Measurements from ENCODE around the gene ADORA2A.
A peak's percentile ranks its signal among the peaks of the same experiment; 100 is the strongest.

The ADORA2A gene

DNA sequence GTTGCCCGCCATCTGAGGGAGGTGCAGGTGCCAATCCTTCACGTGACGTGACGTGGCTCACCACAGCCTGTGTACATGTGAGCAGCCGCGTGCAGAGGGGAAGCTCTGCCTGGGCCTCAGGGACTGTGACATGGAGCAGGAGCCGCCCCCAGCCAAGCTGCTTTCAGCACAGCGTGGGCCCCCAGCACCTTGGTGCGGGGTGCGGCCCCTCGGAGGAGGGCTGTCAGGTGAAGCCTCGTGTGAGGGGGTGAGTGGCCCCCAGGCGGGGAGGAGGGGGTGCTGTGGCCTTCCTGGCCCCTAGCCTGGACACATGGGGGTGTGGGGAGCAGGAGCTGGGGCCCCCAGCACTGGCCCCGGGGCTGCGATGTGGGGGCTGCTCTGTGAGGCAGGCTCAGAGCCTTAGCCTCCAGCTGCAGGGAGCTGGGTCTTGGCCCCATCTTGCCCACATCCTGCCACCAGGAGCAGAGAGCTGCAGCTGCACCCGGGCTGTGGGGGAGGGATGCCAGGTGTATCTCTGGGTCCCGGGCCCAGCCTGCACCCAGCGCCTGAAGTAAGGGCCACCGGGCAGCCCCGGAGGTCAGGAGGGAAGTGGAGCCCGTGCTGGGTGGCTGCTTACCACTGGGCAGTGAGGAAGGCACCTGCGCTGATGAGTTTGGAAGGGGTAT lies at the start of gene ADORA2A:
TSS of gene ADORA2A (plus strand) at position 100 of the 665 bp plus-strand sequence. CDS start 5,806 bp downstream, outside the sequence.
- DNase-seq (ENCODE audit: low spot score) = no peak

DNA sequence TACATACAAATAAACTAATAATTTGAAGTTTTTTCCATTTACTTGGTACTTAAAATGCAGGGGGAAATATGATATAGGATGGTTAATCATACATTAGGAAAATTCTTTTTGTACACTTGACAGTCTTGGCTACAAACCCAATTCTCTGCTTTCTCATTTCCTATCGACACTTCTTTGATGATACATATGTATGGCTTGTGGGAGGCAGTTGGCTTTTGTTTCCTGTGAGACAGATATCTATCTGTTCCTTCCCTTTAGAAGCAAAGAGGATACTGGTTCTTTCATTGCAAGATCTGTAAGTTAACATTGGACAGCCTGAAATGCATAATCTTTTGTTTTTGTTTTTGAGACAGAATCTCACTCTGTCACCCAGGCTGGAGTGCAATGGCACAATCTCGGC lies 47.9 kb upstream of the ADORA2A start:
- DNase-seq (ENCODE audit: low spot score) = no peak

- no peak for DNase-seq (ENCODE audit: low spot score)
Measured at GRCh38 chr22:24380220-24380904, 47.0 kb upstream of the ADORA2A start.

DNA sequence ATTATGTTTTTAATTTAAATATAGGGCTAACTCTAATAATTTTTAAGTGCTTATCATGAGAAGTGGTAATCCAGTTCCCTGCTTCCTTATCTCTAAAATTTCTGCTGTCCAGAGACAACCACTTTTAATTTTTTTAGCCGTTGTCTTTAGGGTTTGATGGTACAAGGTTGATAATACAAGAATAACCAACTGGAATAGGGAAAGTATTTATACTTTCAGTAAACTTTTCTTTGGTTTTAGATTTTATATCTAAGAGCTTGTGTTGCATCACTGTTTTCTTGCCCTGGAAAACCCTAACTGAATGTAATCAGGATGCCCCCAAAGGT lies 46.5 kb upstream of the ADORA2A start:
- no peak for DNase-seq (ENCODE audit: low spot score)

DNA sequence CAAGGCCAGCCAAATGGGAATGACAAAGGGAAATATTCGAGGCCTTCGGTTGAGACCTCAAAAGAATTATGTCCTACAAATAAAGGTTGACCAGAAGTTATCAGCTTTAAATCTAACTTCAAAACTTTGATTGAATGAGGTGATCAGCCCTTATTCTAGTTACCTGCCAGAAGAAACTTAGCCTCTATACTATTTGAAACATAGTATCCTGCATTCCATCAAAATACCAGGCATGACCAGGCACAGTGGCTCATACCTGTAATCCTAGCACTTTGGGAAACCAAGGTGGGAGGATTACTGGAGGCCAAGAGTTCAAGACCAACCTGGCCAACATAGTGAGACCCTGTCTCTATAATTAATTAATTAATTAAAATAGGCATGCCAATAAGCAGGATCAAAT lies 44.3 kb upstream of the ADORA2A start:
- DNase-seq (ENCODE audit: low spot score) = no peak

DNA sequence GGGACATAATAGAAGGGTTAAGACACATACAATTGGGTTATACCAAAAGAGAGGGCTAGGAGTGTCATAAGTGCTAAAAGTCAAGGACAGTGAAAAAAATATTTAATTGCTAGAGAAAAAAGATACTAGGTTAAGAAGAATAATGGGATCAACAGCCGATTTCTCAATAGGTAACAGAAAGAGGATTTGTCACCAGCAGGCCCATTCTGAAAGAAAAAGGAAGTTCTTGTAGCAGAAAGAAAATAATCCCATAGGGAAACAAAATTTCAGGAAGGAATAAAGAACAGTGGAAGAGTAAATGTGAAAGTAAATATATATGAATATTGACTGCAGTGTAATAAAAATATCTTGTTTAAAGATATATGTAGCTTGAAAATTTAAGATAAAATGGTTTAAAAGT lies 43.3 kb upstream of the ADORA2A start:
- DNase-seq (ENCODE audit: low spot score) = no peak

DNA sequence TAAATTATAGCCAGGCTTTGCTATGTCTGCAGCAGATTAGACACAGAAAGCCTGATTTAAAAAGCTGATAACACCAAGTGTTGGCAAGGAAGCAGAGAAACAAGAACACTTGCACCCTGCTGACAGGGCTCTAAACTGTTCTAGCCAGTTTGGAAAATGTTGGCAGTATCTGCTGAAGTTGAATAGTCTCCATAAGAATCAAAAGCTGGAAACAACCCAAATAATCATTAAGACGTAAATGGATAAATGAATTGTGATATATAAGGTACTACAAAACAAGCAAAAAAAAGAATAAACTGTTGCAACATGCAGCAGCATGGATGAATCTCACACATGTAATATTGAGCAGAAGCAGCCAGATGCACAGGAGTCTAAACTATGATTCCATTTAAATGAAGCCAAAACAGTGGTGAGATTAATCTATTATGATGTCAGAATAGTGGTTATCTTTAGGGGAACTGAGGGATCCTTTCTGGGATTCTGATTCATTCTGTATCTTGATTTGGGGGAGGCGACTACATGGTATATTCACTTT lies 40.4 kb upstream of the ADORA2A start:
- DNase-seq (ENCODE audit: low spot score) = no peak

DNA sequence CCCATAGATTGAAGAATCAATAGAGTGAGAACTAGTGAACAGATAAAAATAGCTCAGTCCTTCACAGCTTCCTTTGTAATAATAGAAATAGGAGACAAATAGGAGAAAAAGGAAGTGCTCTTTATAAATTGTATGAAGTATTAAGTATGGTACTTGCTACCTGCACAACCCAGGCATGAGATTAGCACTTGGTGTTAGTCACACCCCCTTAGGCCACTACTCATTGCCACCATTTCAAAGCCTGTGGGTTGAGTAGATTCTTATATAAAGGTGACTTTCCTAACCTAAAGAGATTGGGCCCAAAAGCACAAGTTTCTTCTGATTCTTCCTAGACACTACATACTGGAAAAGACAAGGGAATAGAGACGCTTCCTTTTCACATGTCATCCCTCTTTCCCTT lies 37.7 kb upstream of the ADORA2A start:
- no peak for DNase-seq (ENCODE audit: low spot score)

- DNase-seq (ENCODE audit: low spot score) = no peak
Measured at GRCh38 chr22:24390156-24390555, 37.2 kb upstream of the ADORA2A start.

GRCh38 chr22:24390576-24390975 lies 36.8 kb upstream of the ADORA2A start:
- DNase-seq (ENCODE audit: low spot score) = no peak

DNA sequence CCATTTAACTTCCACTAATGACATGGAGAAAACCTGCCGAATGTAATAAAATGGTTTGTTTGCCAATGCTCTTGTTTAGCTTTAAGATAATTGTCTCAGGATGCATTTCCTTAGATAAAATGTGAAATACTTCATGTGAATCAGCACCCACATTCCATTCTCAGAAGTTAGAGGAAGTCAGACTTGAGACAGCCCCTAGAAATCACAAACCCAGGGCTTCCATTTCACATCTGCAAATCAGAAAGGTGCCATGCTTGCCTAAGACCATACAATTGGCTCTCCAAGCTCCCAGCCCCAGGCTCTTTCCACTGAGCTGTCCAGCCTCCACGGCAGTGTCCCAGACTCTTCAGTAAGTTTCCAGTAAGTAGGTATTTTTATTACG lies 35.6 kb upstream of the ADORA2A start:
- DNase-seq (ENCODE audit: low spot score) = no peak

DNA sequence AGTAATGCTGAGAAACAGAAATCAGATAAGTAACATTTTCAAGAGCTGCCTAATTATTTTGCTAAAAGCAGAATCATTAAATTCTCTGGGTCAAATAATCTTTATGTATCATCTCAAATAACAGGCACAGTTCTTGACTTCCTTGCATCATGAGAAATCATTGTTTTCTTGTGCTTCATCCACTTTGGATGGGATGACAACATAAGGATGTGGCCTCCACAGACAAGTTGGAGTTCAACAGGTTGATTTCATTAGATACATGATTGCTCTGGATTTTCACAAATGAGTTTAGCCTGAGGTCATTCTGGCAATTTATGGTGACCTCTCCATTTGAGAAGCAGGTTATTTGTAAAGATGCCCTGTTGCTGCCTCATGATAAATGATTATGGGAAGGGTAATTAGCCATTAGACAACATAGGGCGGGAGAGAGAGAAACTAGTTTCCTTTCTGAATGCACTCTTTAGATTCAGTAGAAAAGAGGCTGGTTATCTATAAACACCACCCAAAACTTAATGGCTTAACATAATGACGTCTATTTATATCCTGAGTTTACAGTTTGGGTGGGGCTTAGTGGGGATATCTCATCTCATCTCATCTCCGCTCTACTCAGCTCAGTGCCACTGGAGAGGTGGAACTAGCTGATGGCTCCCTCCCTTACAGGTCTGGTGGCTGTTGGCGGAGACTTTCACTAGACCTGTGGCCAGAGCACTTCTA lies 35.0 kb upstream of the ADORA2A start:
- no peak for DNase-seq (ENCODE audit: low spot score)

GRCh38 chr22:24393012-24393559 lies 34.3 kb upstream of the ADORA2A start:
- DNase-seq (ENCODE audit: low spot score) = no peak

GRCh38 chr22:24393848-24394247 lies 33.6 kb upstream of the ADORA2A start:
- DNase-seq (ENCODE audit: low spot score) = no peak

DNA sequence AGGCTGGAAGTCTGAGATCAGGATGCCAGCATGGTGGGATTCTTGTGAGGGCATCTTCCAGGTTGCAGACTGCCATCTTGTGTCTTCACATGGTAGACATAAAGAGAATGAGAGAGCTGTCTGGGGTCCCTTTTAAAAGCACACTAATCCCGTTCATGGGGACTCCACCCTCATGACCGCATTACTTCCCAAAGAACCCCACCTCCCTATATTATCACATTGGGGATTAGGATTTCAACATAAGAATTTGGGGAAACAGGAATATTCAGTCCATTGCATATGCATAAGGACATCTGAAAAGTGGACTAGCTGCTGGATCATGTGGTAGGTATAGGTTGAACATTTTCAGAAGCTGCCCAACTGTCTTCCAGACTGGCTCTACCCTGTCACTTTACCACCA lies 33.1 kb upstream of the ADORA2A start:
- no peak for DNase-seq (ENCODE audit: low spot score)

DNA sequence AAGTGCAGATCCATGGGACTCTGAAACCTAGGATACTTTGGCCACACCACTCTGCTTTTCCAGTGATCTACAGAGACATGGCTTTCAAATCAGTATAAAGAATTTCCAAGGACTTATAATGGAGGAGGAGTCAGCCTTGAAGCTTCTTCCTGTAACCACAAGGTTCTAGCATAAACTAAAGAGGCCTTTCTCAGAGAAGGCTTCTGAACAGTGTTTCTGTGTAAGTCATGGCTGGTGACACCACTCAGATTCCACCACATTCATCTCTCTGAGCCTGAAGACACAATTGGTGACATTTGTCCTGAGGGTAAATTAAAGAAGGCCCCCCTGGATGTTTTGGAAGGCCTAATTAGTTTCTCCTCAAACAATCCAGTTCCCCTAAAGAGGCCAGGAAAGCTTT lies 29.0 kb upstream of the ADORA2A start:
- DNase-seq (ENCODE audit: low spot score) = no peak

DNA sequence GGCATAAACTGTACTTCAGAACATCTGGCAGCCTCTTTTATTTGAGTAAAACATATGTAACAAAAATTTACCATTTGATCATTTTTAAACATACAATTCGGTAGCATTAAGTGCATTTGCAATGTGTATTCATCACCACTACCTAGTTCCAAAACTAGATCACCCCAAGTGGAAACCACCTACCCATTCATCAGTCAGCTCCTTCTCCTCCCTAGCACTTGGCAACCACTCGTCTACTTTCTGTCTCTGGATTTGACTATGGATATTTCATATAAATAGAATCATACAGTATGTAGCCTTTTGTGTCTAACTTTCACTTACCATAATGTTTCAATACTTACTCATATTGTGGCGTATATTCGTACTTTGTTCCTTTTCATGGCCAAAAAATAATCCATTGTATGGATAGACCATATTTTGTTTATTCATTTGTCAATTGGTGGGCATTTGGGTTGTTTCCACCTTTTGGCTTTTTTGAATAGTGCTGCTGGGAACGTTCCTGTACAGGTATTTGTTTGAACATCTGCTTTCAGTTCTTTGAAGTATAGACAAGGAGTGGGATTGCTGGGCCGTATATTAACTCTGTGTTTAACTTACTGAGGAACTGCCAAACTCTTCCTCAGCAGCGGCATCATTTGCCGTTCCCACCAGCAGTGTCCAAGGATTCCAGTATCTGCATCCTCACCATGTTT lies 27.2 kb upstream of the ADORA2A start:
- DNase-seq (ENCODE audit: low spot score) = no peak

GRCh38 chr22:24400726-24401596 lies 26.4 kb upstream of the ADORA2A start:
- no peak for DNase-seq (ENCODE audit: low spot score)

DNA sequence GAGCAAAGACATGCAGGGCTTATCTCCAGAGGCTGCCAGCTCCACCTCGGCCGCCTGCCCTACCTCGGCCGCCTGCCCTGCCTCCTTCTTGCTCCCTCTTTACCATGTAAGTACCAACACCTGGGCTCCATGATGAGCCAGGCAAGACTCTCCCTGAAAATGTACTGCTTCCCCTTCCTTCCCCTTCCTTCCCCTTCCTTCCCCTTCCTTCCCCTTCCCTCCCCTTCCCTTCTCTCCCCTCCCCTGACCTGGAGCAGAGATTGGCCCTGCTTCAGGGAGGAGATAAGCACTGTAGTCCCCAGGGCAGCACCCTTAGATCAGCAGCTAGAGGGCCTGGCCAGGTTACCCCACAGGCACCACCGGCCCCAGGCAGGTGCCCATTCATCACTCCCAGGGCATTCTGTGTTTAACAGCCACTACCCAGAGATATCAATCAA lies 25.4 kb upstream of the ADORA2A start:
- no peak for DNase-seq (ENCODE audit: low spot score)

- DNase-seq (ENCODE audit: low spot score) = peak; percentile 90
Measured at GRCh38 chr22:24402460-24403192, 24.8 kb upstream of the ADORA2A start.

GRCh38 chr22:24403346-24403745 lies 24.1 kb upstream of the ADORA2A start:
- DNase-seq (ENCODE audit: low spot score) = no peak
